ENCODE measurements around the gene SLC26A5. TPM values are rescaled to one million over a fixed set of nuclear protein-coding genes. Genes with fewer than 3 reads are reported as not detected.

SLC26A5 gene
- total RNA-seq, 2 experiments from 2014 or later: not detected

DNA sequence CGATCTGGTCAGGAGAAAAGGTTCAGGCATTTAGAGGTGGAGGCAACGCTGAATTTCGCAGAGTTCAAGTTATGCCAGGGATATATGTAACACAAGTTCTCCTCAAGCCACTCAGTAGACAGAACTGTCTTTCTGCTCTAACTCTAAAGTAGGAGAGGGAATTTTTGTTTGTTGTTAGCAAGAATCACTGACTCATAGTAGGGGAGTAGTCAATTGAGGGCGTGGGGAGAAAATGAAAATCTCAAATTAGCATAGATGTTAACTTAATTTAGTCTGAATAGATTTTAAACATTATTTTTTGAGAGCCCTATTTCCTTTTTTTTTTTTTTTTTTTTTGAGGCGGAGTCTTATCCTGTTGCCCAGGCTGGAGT, 64.0 kb downstream of the SLC26A5 start:
- H3K4me3 ChIP-seq (ENCODE audit: low read depth, low read length, poor library complexity, severe bottlenecking): no peak overlapping the region
- no peaks in the 10 kb centered on the region for H3K9me2 ChIP-seq (ENCODE audit: insufficient read depth, low read length)
- H3K4me1 ChIP-seq (ENCODE audit: insufficient read depth, low read length, poor library complexity, severe bottlenecking): no peaks in the 10 kb centered on the region
- DNase-seq (ENCODE audit: low spot score): no peak
- ChIA-PET CTCF (ENCODE audit: unreplicated experiment) (no interaction called here), POLR2A (no interaction called here)
- no peak for TF ChIP-seq CTCF (conservative IDR thresholded peaks at IDR 0.05; ENCODE audit: low read length)
- no peak for TF ChIP-seq EZH2phosphoT487 (IDR thresholded peaks at IDR 0.05; ENCODE audit: borderline replicate concordance, low read depth, low read length)
- no peak overlapping the region for H3K4me2 ChIP-seq (ENCODE audit: low read length)
- intact Hi-C loops (cut with micrococcal nuclease; ENCODE audit: unreplicated experiment): no loop called here
- H3K9me3 ChIP-seq (ENCODE audit: low read length): no peaks in the 10 kb centered on the region
- no TSS peak for BruUV-seq (replicated peaks)
- H3K36me3 ChIP-seq (ENCODE audit: insufficient read depth, low read length): no peaks in the 10 kb centered on the region
- H3K79me2 ChIP-seq (ENCODE audit: insufficient read depth, low read depth, low read length): no peaks in the 10 kb centered on the region
- H4K20me1 ChIP-seq (ENCODE audit: insufficient read depth, low read length): no peaks in the 10 kb centered on the region
- no peak overlapping the region for H2AFZ ChIP-seq (ENCODE audit: low read length)
- H3K27ac ChIP-seq (ENCODE audit: low read depth, low read length, poor library complexity, severe bottlenecking): no peak overlapping the region

GRCh38 chr7:103381280-103382031, 64.6 kb downstream of the SLC26A5 start:
- H3K27ac ChIP-seq (ENCODE audit: low read depth, low read length, poor library complexity, severe bottlenecking): no peak overlapping the region
- no peak overlapping the region for H2AFZ ChIP-seq (ENCODE audit: low read length)
- TF ChIP-seq EZH2phosphoT487 (IDR thresholded peaks at IDR 0.05; ENCODE audit: borderline replicate concordance, low read depth, low read length) (no peak), CTCF (conservative IDR thresholded peaks at IDR 0.05; ENCODE audit: low read length) (no peak)
- no peaks in the 10 kb centered on the region for H3K36me3 ChIP-seq (ENCODE audit: insufficient read depth, low read length)
- CTCF ChIA-PET (ENCODE audit: unreplicated experiment): no interaction called here
- H3K79me2 ChIP-seq (ENCODE audit: insufficient read depth, low read depth, low read length): no peaks in the 10 kb centered on the region
- POLR2A ChIA-PET: no interaction called here
- no peaks in the 10 kb centered on the region for H3K4me1 ChIP-seq (ENCODE audit: insufficient read depth, low read length, poor library complexity, severe bottlenecking)
- H3K9me3 ChIP-seq (ENCODE audit: low read length): no peaks in the 10 kb centered on the region
- H3K4me2 ChIP-seq (ENCODE audit: low read length): no peak overlapping the region
- H4K20me1 ChIP-seq (ENCODE audit: insufficient read depth, low read length): no peaks in the 10 kb centered on the region
- H3K4me3 ChIP-seq (ENCODE audit: low read depth, low read length, poor library complexity, severe bottlenecking): no peak overlapping the region
- intact Hi-C loops (cut with micrococcal nuclease; ENCODE audit: unreplicated experiment): no loop called here
- no peaks in the 10 kb centered on the region for H3K9me2 ChIP-seq (ENCODE audit: insufficient read depth, low read length)
- no peak for DNase-seq (ENCODE audit: low spot score)
- no TSS peak for BruUV-seq (replicated peaks)

- Histone ChIP-seq H3K9me2 (ENCODE audit: insufficient read depth, low read length) (no peaks in the 10 kb centered on the region), H3K4me2 (ENCODE audit: low read length) (no peak overlapping the region), H2AFZ (ENCODE audit: low read length) (no peak overlapping the region), H3K79me2 (ENCODE audit: insufficient read depth, low read depth, low read length) (no peaks in the 10 kb centered on the region), H3K36me3 (ENCODE audit: insufficient read depth, low read length) (no peaks in the 10 kb centered on the region), H3K9me3 (ENCODE audit: low read length) (no peaks in the 10 kb centered on the region), H4K20me1 (ENCODE audit: insufficient read depth, low read length) (no peaks in the 10 kb centered on the region), H3K4me3 (ENCODE audit: low read depth, low read length, poor library complexity, severe bottlenecking) (no peak overlapping the region), H3K4me1 (ENCODE audit: insufficient read depth, low read length, poor library complexity, severe bottlenecking) (no peaks in the 10 kb centered on the region), H3K27ac (ENCODE audit: low read depth, low read length, poor library complexity, severe bottlenecking) (no peak overlapping the region)
- POLR2A ChIA-PET: interaction anchor here (0.6 kb wide), 1 partner anchor 41 kb away, joined by 4 read pairs; no protein-coding TSS in a partner anchor
- no TSS peak for BruUV-seq (replicated peaks)
- intact Hi-C loops (cut with micrococcal nuclease; ENCODE audit: unreplicated experiment): no loop called here
- DNase-seq (ENCODE audit: low spot score): no peak
- TF ChIP-seq CTCF (conservative IDR thresholded peaks at IDR 0.05; ENCODE audit: low read length): no peak
- TF ChIP-seq EZH2phosphoT487 (IDR thresholded peaks at IDR 0.05; ENCODE audit: borderline replicate concordance, low read depth, low read length): no peak
- CTCF ChIA-PET (ENCODE audit: unreplicated experiment): no interaction called here
Observed at GRCh38 chr7:103380395-103381191, 65.4 kb downstream of the SLC26A5 start.

Data from OCI-LY7 (cell line).